Stimulated activated CD4-positive, alpha-beta T cell treated with anti-CD3 and anti-CD28 coated beads, Interleukin-4, amount 100 ng/mL, for 4 hours (primary cell): Measurements from ENCODE around the gene KRTAP13-1.

Source experiments
- DNase-seq, 2 experiments: peaks; one replicate each; pipeline ENCODE4 v3.0.0-alpha.2; 2020

KRTAP13-1 gene

GRCh38 chr21:30395731-30396130 lies at the start of gene KRTAP13-1:
Gene KRTAP13-1, plus strand, starts transcription at chr21:30396031. Its CDS starts 56 bp downstream, at chr21:30396087.
- no peak for DNase-seq

GRCh38 chr21:30348506-30348905 lies 47.3 kb upstream of the KRTAP13-1 start, which contains the start of gene KRTAP23-1:
Gene KRTAP23-1, minus strand, starts transcription at chr21:30348606. Its CDS starts 0 bp downstream, at chr21:30348606.
- no peak for DNase-seq

GRCh38 chr21:30349572-30349971 lies 46.3 kb upstream of the KRTAP13-1 start:
- DNase-seq = no peak

- no peak for DNase-seq
Observed at GRCh38 chr21:30351534-30351933, 44.3 kb upstream of the KRTAP13-1 start.

GRCh38 chr21:30354308-30355005 lies 41.4 kb upstream of the KRTAP13-1 start:
- no peak for DNase-seq

- no peak for DNase-seq
Observed at GRCh38 chr21:30355906-30356305, 39.9 kb upstream of the KRTAP13-1 start.

- DNase-seq = no peak
Observed at GRCh38 chr21:30372139-30372770, 23.6 kb upstream of the KRTAP13-1 start, which contains the start of gene KRTAP13-2. Gene KRTAP13-2, minus strand, starts transcription at chr21:30372271. Its CDS starts 58 bp downstream, at chr21:30372213.

GRCh38 chr21:30382201-30382600 lies 13.6 kb upstream of the KRTAP13-1 start:
- DNase-seq = no peak

GRCh38 chr21:30391492-30392025 lies 4.3 kb upstream of the KRTAP13-1 start:
- DNase-seq = no peak

GRCh38 chr21:30408782-30409494 lies 13.1 kb downstream of the KRTAP13-1 start:
- DNase-seq = no peak

- no peak for DNase-seq
Observed at GRCh38 chr21:30415993-30416392, 20.2 kb downstream of the KRTAP13-1 start.

- DNase-seq = no peak
Observed at GRCh38 chr21:30425826-30426225, 30.0 kb downstream of the KRTAP13-1 start, which contains the start of gene KRTAP13-3. Gene KRTAP13-3, minus strand, starts transcription at chr21:30425926. Its CDS starts 14 bp downstream, at chr21:30425912.

GRCh38 chr21:30426731-30427130 lies 30.9 kb downstream of the KRTAP13-1 start:
- no peak for DNase-seq

GRCh38 chr21:30430170-30430655 lies 34.4 kb downstream of the KRTAP13-1 start, which contains the start of gene KRTAP13-4:
Gene KRTAP13-4, plus strand, starts transcription at chr21:30430220. Its CDS starts 56 bp downstream, at chr21:30430276.
- no peak for DNase-seq

GRCh38 chr21:30434033-30434631 lies 38.3 kb downstream of the KRTAP13-1 start:
- no peak for DNase-seq

- no peak for DNase-seq
Observed at GRCh38 chr21:30437010-30437565, 41.3 kb downstream of the KRTAP13-1 start.

GRCh38 chr21:30439975-30440374 lies 44.1 kb downstream of the KRTAP13-1 start, which contains the start of gene KRTAP15-1:
Gene KRTAP15-1, plus strand, starts transcription at chr21:30440275. Its CDS starts 53 bp downstream, at chr21:30440328.
- no peak for DNase-seq

GRCh38 chr21:30443226-30443625 lies 47.4 kb downstream of the KRTAP13-1 start:
- no peak for DNase-seq

- DNase-seq = no peak
Observed at GRCh38 chr21:30444204-30444603, 48.4 kb downstream of the KRTAP13-1 start.
